NCI-H345 treated with DMSO at 0.1 percent for 48 hours (cell line): ENCODE measurements around the gene RNF166.

Experiments used
- DNase-seq: peaks from one replicate; lab custom pipeline; 2025; ENCODE audit not compliant: unreplicated experiment; lab: John Stamatoyannopoulos, UW

Gene RNF166

GRCh38 chr16:88693420-88694177 lies 12.6 kb downstream of the RNF166 start:
- DNase-seq, result no peak

GRCh38 chr16:88692861-88693260 lies 13.3 kb downstream of the RNF166 start:
- no peak for DNase-seq

GRCh38 chr16:88691924-88692560 lies 14.2 kb downstream of the RNF166 start:
- DNase-seq, result no peak

GRCh38 chr16:88691129-88691813 lies 14.9 kb downstream of the RNF166 start:
- no peak for DNase-seq

GRCh38 chr16:88690341-88691128 lies 15.7 kb downstream of the RNF166 start:
- no peak for DNase-seq

GRCh38 chr16:88688013-88688778 lies 18.0 kb downstream of the RNF166 start:
- DNase-seq, result peak; percentile 71

GRCh38 chr16:88687676-88688012 lies 18.6 kb downstream of the RNF166 start:
- no peak for DNase-seq

- DNase-seq, result no peak
These were observed 19.0 kb downstream of the RNF166 start for GRCh38 chr16:88687254-88687576.

- DNase-seq, result peak; percentile 36
These were observed 19.6 kb downstream of the RNF166 start, which contains the start of gene SNAI3 for GRCh38 chr16:88686439-88687253. TSS of gene SNAI3 (minus strand) at chr16:88686507. CDS start at chr16:88686406, 101 bp downstream.

GRCh38 chr16:88686062-88686438 lies 20.2 kb downstream of the RNF166 start:
- DNase-seq, result peak; percentile 27

- DNase-seq, result no peak
These were observed 20.8 kb downstream of the RNF166 start for GRCh38 chr16:88685156-88686061.

- DNase-seq, result no peak
These were observed 21.5 kb downstream of the RNF166 start for GRCh38 chr16:88684569-88685155.

GRCh38 chr16:88681709-88682451 lies 24.3 kb downstream of the RNF166 start:
- DNase-seq, result no peak

GRCh38 chr16:88681084-88681680 lies 25.0 kb downstream of the RNF166 start:
- no peak for DNase-seq

- no peak for DNase-seq
These were observed 25.6 kb downstream of the RNF166 start for GRCh38 chr16:88680554-88681083.

- DNase-seq, result no peak
These were observed 27.8 kb downstream of the RNF166 start for GRCh38 chr16:88678224-88678979.
